NCI-H748 (cell line): Measurements from ENCODE around the gene EXOSC1.
"Not testable (repeated sequence)": the region's sequence is repeated elsewhere in the genome, so short reads cannot be mapped to it uniquely, and the experiment has no call there.

Experiments used
- DNase-seq: peaks from one replicate; lab custom pipeline; 2025; ENCODE audit not compliant: unreplicated experiment; lab: John Stamatoyannopoulos, UW

Gene EXOSC1

GRCh38 chr10:97445722-97446639, at the start of gene EXOSC1, which contains the start of gene ZDHHC16:
Gene EXOSC1 (minus strand): TSS chr10:97446006. CDS start chr10:97445985, 21 bp downstream.
Gene ZDHHC16 (plus strand): TSS chr10:97446175. CDS start chr10:97451676, 5,501 bp downstream.
- DNase-seq = peak; percentile 93

DNA sequence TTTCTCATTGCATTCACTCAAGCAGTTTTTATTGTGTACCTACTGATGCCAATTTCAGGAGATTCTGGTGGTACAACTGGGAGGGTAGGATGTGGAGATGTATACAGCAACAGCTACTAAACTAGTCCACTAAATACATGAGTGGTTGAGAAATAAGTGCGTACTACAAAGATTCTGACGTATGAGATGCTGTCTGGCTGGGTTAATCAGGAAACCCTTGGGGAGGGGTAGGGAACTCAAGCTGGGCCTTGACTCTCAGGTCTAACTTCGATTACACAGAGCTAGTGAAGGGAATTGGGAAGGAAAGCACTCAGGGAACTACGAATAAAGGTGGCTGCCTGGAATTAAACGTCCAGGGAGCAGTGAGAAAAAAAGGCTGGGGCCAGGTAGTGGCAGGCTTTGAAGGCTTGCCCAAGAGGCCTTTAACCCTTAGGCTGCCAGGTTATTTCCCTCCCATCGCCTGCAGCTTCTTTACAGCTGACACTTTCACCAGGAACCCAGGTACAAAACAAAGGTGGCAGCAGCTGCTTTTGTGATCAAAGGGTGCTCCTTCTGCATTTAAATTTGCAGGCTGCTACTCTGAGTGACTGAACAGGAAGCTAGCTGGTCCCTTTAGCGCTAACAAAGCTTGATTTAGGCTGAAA, 49.2 kb upstream of the EXOSC1 start:
- DNase-seq = no peak

DNA sequence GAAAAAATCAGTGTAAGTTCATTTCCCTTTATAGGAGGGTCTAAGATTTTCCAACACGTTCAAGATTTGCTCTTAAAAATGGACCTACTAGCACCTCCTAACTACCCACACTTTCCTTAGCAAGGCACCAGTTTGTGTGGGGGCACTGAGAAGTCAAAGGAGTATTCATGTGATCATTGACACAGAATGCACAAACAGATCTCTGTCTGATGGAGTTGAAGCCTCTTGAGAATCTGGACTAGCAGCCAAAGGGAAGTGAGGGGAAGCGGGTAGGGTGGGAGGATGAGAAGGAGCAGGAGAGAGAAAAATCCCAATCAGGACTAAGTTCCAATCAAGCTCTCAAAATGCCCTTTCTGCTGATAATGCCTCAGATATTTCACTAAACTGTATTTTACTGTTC, 48.3 kb upstream of the EXOSC1 start:
- DNase-seq = no peak

DNA sequence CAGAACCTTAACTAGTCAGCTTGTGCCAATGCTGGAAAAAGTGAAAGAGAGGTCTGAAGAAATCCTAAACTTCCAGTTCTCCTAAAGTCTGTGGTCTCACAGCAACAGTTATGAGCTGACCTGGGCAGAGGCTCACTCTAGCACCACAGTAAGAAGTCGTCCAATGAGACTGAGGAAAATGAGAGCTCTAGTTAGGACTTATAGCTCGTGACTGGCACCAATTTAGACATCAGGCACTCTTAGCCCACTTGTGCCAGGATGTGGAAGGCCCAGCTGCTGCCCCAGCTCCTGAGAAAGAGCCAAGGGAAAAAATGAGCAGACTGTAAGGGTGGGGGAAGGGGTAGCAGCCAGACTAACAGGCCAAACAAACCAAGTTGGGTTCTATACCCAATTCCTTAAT, 44.8 kb upstream of the EXOSC1 start:
- no peak for DNase-seq

DNA sequence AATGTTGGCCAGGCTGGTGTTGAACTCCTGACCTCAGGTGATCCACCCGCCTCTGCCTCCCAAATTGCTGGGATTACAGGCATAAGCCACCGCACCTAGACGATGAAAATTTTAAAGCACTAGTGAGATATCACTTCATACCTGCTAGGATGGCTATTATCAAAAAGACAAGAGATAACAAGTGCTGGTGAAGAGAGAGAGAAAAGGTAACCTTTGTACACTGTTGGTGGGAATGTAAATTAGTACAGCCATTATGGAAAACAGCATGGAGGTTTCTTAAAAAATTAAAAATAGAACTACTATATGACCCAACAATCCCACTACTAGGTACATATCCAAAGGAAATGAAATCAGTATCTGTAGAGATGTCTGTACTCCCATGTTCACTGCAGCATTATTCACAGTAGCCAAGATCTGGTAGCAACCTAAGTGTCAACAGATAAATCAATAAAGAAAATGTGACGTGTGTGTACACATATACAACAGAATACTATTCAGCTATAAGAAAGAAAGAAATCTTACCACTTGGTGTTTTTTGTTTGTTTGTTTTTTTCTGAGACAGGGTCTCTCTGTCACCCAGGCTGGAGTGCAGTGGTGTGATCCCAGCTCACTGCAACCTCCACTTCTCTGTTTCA, 40.0 kb upstream of the EXOSC1 start:
- no peak for DNase-seq

- DNase-seq = no peak
Observed at GRCh38 chr10:97483921-97484320, 38.1 kb upstream of the EXOSC1 start.

- no peak for DNase-seq
Observed at GRCh38 chr10:97483506-97483905, 37.7 kb upstream of the EXOSC1 start.

- no peak for DNase-seq
Observed at GRCh38 chr10:97482381-97482780, 36.6 kb upstream of the EXOSC1 start.

DNA sequence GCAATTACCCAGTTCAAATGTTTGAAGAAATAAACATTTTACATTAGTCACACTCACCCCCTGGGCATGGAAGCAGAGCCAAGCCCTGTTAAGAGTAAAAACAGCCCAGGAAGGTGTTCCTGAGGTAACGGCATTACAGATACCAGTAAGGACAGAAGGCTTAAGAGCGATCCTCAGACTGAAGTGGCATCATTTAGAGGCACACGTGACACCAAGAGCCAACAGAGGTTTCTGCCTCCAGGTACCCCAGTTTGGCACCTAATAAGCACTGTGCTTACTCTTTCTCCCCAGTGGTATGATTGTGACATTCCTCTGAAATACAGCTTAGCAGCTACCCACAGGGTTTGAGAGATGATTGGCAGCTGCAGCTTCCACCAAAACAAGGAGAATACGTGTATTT, 35.3 kb upstream of the EXOSC1 start:
- DNase-seq = no peak

- DNase-seq = no peak
Observed at GRCh38 chr10:97479939-97480338, 34.1 kb upstream of the EXOSC1 start.

DNA sequence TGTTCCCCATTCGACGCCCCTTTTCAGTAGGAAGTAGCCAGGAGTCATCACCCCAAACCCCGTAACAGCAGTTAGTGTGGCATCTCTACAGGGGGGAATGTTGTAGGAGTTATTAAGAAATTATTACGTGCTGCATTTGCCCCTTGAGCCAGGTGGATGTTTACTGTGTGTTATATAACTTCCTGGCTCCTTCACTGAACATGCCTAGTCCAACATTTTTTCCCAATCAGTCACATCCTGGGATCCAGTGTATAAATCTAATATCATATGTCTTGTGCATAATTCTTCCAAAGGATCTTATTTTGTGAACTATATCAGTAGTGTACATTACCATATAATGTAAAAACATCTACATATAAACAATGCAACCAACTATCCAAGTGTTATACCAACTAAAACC, 33.6 kb upstream of the EXOSC1 start:
- DNase-seq = not testable (repeated sequence)

DNA sequence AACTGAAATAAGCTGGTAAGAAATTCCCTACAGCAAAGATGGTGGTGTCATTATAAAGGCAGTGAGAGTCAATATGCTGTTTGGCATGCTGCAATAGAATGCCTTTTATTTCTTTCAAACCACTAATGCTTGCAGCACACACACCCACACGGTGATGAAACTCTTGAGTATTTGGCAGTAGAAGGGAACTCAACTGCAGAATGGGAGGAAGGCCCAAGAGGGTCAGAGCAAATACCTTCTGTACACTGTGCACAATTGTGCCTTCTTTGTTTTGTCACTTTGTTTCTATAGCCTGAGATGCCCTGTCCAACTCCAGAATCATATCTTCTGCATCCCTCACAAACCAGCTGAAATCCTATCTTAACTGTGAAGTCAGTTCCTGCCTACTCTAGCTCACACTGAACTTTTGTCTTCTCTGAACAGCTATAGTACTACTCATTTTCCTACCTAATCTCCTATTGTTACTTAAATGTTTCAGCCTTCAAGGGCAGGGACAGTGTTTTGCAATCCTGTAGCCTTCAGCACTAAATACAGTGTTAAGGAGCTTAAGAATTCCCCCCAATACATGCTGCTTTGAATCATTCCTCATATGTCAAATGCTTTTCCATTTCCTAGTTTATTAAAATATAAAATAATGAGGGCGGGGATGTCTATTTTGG, 30.3 kb upstream of the EXOSC1 start:
- no peak for DNase-seq

- DNase-seq = no peak
Observed at GRCh38 chr10:97474918-97475317, 29.1 kb upstream of the EXOSC1 start.

DNA sequence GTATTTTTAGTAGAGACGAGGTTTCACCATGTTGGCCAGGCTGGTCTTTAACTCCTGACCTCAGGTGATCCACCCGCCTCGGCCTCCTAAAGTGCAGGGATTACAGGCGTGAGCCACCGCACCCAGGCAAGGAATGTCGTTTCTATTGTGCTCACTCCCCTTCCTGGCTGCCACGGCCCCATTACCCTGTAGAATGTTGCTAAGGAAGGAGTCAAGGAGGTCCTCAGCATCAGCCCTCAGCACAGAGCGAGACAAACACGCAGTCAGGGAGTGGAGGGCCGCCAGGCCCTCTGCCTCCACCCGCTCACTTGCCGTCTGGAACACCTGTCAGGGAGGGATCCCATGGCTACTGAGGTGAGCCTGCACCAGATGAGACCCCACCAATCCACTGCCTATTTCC, 23.0 kb upstream of the EXOSC1 start:
- DNase-seq = not testable (repeated sequence)

GRCh38 chr10:97468162-97468561, 22.4 kb upstream of the EXOSC1 start:
- no peak for DNase-seq

DNA sequence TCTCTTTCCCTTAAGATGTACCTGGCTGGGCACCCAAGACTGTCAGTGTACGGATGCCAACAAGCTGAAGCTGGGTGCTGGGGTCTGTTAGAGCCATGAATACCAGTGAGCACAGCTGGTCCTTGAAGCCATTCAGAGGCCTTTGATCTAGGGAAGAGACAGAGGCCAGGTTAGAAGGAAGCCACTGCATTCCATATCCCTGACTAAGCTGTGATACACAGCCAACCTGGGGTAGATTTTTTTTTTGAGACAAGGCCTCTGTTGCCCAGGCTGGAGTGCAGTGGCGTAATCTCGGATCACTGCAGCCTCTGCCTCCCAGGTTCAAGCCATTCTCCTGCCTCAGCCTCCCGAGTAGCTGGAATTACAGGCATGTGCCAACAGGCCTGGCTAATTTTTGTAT, 20.9 kb upstream of the EXOSC1 start:
- DNase-seq = no peak

DNA sequence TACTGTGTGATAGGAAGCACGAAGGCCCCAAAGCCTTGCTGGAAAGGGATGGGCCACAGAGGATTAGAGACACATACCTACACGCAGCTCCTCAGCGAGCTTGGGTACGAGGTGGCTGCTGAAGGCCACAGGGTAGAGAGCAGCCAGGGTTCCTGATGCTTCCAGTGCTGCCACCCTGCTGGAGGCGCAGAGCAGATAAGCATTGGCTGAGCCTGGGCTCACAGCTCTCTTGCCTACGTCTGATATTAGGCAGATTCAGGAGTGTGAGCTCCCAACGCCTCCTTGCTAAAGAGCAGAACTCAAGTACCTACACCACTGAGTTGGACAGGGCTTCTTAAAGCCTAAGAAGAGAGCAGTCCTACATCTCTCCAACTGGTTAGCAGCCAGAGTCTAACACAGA, 20.2 kb upstream of the EXOSC1 start:
- DNase-seq = no peak

- no peak for DNase-seq
Observed at GRCh38 chr10:97464226-97464625, 18.4 kb upstream of the EXOSC1 start.

GRCh38 chr10:97463363-97464132, 17.7 kb upstream of the EXOSC1 start:
- peak; percentile 41 for DNase-seq

GRCh38 chr10:97462309-97462708, 16.5 kb upstream of the EXOSC1 start:
- no peak for DNase-seq
